Lung microvascular endothelial cell (primary cell): Measurements from ENCODE around the gene ZNF780B. TPM values are rescaled to one million over a fixed set of nuclear protein-coding genes. Genes with fewer than 3 reads are reported as not detected.
"Not testable (repeated sequence)": the region's sequence is repeated elsewhere in the genome, so short reads cannot be mapped to it uniquely, and the experiment has no call there.

Source experiments
- DNase-seq, 2 donors: peaks; one replicate each; pipeline versions ENCODE4 v3.0.0 to v3.0.0-alpha.2; 2010; ENCODE audit warnings: low read depth in 2 of 2
- total RNA-seq: library from RNA; depleted of rRNA; stranded (reverse); fragments of >200 nt; gene quantifications from 2 replicates; pipeline ENCODE4 v1.2.1, GENCODE V29; 2014

ZNF780B gene
- total RNA-seq, 1 donor from 2014 or later, result 6.2 TPM

- not testable (repeated sequence) for DNase-seq
Measured at GRCh38 chr19:40038047-40038446, 18.0 kb downstream of the ZNF780B start.

- no peak for DNase-seq
Measured at GRCh38 chr19:40035996-40036395, 20.0 kb downstream of the ZNF780B start.

DNA sequence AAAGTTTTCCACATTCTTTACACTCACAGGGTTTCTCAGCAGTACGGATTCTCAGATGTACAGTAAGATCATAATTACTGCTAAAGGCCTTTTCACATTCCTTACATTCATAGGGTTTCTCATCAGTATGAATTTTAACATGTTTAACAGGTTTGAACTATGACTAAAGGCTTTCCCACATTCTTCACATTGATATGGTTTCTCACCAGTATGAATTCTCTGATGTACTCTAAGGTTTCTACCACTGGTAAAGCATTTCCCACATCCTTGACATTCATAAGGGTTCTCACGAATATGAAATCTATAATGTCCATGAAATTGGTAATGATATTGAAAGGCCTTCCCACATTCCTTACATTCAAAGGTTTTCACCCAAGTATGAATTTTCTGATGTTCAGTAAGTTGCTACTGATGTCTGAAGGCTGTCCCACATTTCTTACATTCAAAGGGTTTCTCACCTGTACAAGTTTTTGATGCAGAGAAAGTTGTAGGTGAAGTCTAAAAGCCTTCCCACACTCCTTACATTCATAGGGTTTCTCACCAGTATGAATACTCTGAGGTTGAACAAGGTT lies 22.0 kb downstream of the ZNF780B start:
- DNase-seq, result no peak

DNA sequence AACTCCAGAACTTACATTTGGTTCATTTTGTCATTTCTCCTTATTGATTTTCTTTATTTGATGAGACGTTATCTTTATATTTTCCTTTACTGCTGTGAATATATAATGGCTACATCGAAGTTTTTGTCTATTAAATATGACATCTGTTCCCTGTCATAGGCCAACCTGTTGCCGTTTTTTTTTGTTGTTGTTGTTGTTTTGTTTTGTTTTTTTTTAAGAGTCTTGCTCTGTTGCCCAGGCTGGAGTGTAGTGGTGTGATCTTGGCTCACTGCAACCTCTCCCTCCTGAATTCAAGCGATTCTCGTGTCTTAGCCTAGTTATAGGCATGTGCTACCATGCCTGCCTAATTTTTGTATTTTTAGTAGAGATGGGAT lies 29.4 kb downstream of the ZNF780B start:
- DNase-seq, result no peak

- DNase-seq, result no peak
Measured at GRCh38 chr19:40025938-40026596, 30.0 kb downstream of the ZNF780B start.

DNA sequence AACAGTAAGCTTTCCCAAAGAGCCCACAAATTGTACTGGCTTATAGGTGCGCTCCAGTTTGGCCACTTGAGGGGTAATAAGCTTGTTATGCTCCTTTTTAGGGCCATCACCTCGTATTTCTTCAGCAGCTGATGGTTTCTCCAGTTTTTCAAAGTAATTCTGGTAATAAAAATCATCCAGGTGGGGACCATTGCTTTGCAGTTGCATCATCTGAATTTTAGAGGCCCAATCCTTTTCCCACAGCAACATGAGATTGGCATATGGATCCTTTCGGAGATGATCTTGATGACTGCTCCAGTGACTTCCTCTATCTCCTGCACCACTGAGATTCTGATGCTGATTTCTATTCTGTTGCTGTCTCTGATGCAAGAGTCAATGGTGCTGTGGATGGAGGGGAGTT lies 32.1 kb downstream of the ZNF780B start:
- DNase-seq, result no peak

GRCh38 chr19:40013991-40014390 lies 42.0 kb downstream of the ZNF780B start:
- no peak for DNase-seq

DNA sequence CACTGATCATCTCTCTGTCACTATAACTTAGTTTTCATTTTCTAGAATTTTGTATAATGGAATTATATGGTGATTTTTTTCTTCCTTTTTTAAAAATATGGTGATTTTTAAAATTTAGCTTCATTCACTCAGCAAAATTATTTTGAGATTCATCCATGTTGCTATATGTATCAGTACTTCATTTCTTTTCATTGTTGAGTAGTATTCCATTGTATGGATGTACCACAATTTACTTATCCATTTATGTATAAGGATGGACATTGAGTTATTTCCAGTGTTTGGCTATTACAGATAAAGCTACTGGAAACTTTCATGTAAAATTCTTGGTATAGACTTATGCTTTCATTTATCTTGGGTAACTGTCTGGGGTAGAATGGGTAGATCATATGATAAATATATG lies 46.4 kb downstream of the ZNF780B start:
- no peak for DNase-seq

- peak; percentile 72 to 95 for DNase-seq
Measured at GRCh38 chr19:40006273-40006691, 49.7 kb downstream of the ZNF780B start.

GRCh38 chr19:40005691-40006272 lies 50.2 kb downstream of the ZNF780B start:
- DNase-seq, result peak in 1 of 2 donors; percentile 28

- DNase-seq, result peak in 1 of 2 donors; percentile 15
Measured at GRCh38 chr19:39998501-39998900, 57.5 kb downstream of the ZNF780B start.

DNA sequence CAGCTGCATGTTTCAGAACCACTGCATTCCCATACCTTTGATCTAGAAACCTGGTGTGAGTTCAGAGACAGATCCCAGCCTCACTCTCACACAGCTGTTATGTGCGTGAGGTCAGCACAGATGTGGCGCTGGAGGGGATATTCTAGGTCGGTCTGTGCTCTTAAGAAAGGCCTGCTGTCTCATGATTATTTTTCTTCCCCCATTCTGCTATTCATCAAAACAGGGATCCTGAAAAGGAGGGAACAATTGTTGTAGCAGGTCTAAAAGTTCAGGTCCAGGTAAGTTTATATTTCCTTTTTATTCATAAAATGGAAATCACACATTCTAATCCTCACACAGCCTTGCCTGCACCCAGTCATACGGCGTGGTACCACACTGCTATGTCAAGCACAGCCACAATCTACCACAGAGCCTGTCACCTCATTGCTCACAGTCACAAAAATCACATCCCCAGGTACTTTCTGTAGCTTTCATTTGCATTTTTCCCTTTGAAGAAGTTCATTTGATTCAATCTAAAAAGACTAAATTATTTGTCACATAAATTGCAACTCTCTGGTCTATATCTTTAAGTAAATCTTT lies 58.3 kb downstream of the ZNF780B start:
- DNase-seq, result peak in 1 of 2 donors; percentile 26

DNA sequence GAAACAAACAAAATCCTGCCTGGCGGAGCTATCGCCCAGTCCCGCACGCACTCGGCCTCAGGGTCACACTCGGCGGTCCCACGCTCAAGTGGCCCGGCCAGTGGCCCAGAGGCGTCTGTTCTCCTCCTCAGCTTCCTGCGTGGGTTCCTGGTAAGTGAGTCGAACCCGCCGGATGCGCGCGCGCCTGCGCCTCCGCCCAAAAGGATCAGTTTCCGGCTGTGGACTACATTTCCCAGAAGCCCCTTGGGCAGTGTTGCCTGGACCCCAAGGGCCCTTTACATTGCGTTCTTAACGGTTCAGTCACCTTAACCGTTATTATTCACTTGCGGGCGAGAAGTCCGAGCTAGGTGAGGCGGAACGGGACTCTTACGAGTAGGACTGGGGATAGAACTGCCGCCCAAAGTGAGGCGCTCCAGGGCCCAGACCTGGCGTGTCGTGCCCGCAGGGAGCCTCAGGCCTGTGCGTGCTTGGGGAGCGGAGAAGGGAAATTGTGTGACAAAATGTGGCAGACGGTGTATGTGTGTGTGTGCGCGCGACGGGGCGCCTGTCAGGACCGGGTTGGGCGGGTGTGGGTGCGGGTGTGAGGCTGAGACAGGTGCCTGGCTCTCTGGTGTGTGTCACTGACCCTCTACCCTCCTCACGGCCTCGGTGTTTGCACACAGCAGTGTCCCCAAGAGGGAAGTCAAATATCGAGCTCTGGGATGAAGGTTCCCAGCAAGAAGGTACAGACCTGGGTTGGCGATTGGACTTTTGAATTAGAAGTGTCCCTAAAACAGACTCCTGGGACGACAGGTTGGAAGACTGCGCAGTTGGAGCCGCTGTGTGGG lies 59.0 kb downstream of the ZNF780B start, which contains the start of gene ZNF546:
Gene ZNF546 (plus strand): TSS at position 250 of the 827 bp plus-strand sequence. CDS start 1,267 bp downstream, outside the sequence.
- peak; percentile 88 to 92 for DNase-seq

DNA sequence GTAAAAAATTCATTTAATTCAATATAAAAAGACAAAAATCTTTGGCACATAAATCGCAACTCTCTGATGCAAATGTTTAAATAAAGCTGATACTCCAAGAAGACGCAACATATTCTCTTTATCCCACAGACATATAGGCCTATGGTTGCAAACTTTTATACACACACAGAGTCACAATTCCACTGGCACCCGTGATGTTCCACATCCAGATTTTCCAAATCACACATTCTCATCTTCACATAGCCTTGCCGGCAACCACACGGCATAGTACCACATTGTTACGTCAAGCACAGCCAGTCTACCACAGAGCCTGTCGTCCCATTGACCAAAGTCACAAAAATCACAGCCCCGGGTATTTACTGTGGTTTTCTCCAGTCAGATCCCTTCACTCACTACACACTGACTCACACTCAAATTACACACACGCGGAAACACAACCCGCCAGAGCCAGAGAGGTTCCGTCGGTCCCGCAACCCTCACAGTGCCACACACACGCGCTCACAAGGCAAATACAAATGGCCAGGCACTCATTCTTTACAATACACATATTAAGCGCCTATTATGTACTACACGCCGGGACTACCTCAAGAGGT lies 59.7 kb downstream of the ZNF780B start:
- DNase-seq, result peak in 1 of 2 donors; percentile 61

- DNase-seq, result no peak
Measured at GRCh38 chr19:39995794-39996193, 60.2 kb downstream of the ZNF780B start.

GRCh38 chr19:39994361-39994760 lies 61.7 kb downstream of the ZNF780B start:
- no peak for DNase-seq

DNA sequence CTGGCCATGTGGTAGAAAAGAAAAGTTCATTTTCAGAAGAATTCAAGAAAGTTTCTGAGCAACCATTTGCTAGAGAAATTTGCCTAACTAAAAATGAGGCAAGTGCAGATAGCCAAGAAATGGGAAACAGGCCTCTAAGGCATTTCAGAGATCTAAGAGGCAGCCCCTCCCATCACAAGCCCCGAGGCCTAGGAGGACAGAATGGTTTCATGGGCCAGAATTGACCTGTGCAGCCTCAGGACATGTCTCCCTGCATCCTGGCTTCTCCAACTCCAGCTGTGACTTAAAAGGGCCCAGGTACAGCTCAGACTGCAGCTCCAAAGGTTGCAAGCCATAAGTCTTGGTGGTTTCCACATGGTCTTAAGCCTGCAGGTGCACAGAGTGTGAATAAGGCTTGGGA lies 62.4 kb downstream of the ZNF780B start:
- no peak for DNase-seq

GRCh38 chr19:39987596-39987995 lies 68.4 kb downstream of the ZNF780B start:
- no peak for DNase-seq

- no peak for DNase-seq
Measured at GRCh38 chr19:39987167-39987566, 68.9 kb downstream of the ZNF780B start.

- no peak for DNase-seq
Measured at GRCh38 chr19:39986643-39987042, 69.4 kb downstream of the ZNF780B start.

- DNase-seq, result no peak
Measured at GRCh38 chr19:39983695-39984300, 72.2 kb downstream of the ZNF780B start.
